Stomach (tissue), 9 donors: Measurements from ENCODE around the gene SDR9C7. TPM values are rescaled to one million over a fixed set of nuclear protein-coding genes. Genes with fewer than 3 reads are reported as not detected.

Source experiments
- DNase-seq, 2 donors: peaks; one replicate each; pipeline versions ENCODE4 v3.0.0 to v3.0.0-alpha.2; 2013 to 2019
- H3K27ac ChIP-seq, 5 donors: fragments of 200-600 bp in 4 of 5; sonication (generic) in 4 of 5; one replicate each; pipeline ENCODE4 v1.5.1; 2013 to 2019; ENCODE audit warnings: mild to moderate bottlenecking in 1 of 5, moderate library complexity in 1 of 5
- H3K27me3 ChIP-seq, 3 donors: fragments of 200-600 bp; sonication (generic); one replicate each; pipeline ENCODE4 v1.5.1; 2017 to 2019; ENCODE audit warnings: mixed run types in 1 of 3
- H3K36me3 ChIP-seq, 4 donors: fragments of 200-600 bp; sonication (generic); 1 replicate in 3 of 4; 2 replicates in 1 of 4; pipeline ENCODE4 v1.5.1; 2016 to 2019
- H3K4me1 ChIP-seq, 4 donors: fragments of 200-600 bp; sonication (generic); one replicate each; pipeline ENCODE4 v1.5.1; 2016 to 2019
- H3K4me3 ChIP-seq, 4 donors: fragments of 200-600 bp; sonication (generic) in 3 of 4; one replicate each; pipeline ENCODE4 v1.5.1; 2016 to 2019; ENCODE audit warnings: mild to moderate bottlenecking in 1 of 4
- H3K9me3 ChIP-seq, 4 donors: fragments of 200-600 bp; sonication (generic); one replicate each; pipeline ENCODE4 v1.5.1; 2016 to 2019
- EP300 ChIP-seq: sonication (generic); formaldehyde crosslinking; IDR thresholded peaks from one replicate; pipeline ENCODE4 v1.6.1; 2017; ENCODE audit warnings: antibody characterized with exemption
- POLR2A ChIP-seq, 4 donors: fragments of 450-650 bp; IDR thresholded peaks; one replicate each; pipeline ENCODE4 v1.6.1; 2016; ENCODE audit warnings: antibody characterized with exemption in 4 of 4, control low read depth in 2 of 4, mild to moderate bottlenecking in 1 of 4, moderate library complexity in 1 of 4
- POLR2AphosphoS5 ChIP-seq, 3 donors: sonication (generic); formaldehyde crosslinking; IDR thresholded peaks; one replicate each; pipeline ENCODE4 v1.6.1; 2016; ENCODE audit warnings: antibody characterized with exemption in 3 of 3
- WGBS, 5 donors: extraction: QIAGEN DNeasy Blood & Tissue Kit in 3 of 5; methylation state at CpG; one replicate each; pipeline versions ENCODE4 v1.1.5 to v1.1.7; 2013 to 2018; 5-methylcytosine and 5-hydroxymethylcytosine counted together
- intact Hi-C: fragments of 100-400 bp; cut with DNase I; formaldehyde crosslinking; loops from one replicate; pipeline ENCODE4 v1.15.1; 2023; ENCODE audit warnings: low total_unique reads
- polyA plus RNA-seq, 3 donors: library from polyadenylated mRNA; stranded (reverse); fragments of 200-250 nt; gene quantifications; one replicate each; pipeline ENCODE4 v1.2.3, GENCODE V29; 2013
- total RNA-seq, 5 donors: library from RNA; depleted of rRNA; stranded (reverse); fragments of >200 nt; gene quantifications; one replicate each; pipeline versions ENCODE4 v1.1.0 to v1.2.3, GENCODE V29; 2014 to 2016
- TF ChIP-seq, protein P1 (sequence below), 7 experiments: fragments of 450-650 bp in 4 of 7; fragments of 200-600 bp in 3 of 7; sonication (generic) in 3 of 7; IDR thresholded peaks; one replicate each; pipeline ENCODE4 v1.5.1; 2016 to 2019; ENCODE audit warnings: antibody characterized with exemption in 7 of 7, control low read depth in 2 of 7, mild to moderate bottlenecking in 1 of 7
- donor health status: healthy with polysubstance abuse.
- donor health status: Bipolar disorder and iron deficiency.
- donor health status: healthy.

Gene SDR9C7
- total and polyA plus RNA-seq, 8 donors = 0.50 TPM; not detected in 7

DNA sequence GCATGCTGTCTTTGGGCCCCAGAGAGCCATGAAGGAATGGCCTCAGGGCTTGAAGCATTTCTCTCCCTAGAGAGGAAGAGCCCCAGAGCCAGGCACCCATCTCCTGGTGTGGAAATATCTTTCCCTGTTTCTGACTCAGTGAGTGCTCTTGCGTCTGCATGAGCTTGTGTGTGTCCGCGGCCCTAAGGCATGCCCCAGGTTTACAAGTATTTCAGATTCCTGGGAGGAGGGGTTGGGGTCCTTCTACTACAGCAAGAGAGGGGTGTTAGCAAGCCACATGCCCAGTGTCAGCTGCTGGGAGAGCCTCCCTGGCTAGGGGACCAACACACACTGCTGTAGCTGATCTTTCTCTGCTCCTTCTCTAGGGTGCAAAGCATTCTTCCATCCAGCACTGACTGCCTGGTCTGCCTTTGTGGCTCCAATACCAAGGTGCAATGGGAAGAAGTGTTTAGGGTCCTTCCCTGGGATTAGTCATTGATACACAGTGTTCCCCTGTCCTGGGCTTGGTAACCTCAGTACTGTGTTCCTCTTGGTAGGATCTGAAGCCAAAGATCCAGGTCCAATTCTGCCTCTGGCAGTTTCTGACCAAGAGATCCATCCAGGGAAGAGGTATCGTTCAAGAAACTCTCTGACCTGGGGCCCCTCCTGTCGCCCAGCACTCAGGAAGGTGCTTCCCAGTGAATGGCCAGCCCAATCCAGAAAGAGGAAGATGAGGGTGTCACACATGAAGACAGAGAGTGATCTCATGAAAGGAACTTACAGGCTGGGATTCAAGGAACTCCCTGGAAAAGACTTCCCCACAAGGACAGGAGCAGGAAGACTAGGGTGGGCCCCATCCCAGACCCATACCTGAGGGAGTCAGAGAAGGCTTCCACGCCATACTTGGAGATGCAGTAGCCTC, 20.1 kb upstream of the SDR9C7 start:
- Histone ChIP-seq H3K4me3 (no peak overlapping the region), H3K4me1 (no peaks in the 10 kb centered on the region), H3K9me3 (peaks cover 3 to 19% (median 16%) of the 10 kb centered on the region in 4 donors), H3K36me3 (no peaks in the 10 kb centered on the region), H3K27ac (no peak overlapping the region), H3K27me3 (no peaks in the 10 kb centered on the region)
- no peak for DNase-seq
- intact Hi-C loops = no loop called here
- 85 to 92% (median 87%) methylated on average over 6 of the region's 6 CpGs for WGBS, 5 donors
- TF ChIP-seq POLR2AphosphoS5 (IDR thresholded peaks at IDR 0.05) (no peak), EP300 (no peak), POLR2A (IDR thresholded peaks at IDR 0.05) (no peak)
- TF ChIP-seq, protein P1, sequence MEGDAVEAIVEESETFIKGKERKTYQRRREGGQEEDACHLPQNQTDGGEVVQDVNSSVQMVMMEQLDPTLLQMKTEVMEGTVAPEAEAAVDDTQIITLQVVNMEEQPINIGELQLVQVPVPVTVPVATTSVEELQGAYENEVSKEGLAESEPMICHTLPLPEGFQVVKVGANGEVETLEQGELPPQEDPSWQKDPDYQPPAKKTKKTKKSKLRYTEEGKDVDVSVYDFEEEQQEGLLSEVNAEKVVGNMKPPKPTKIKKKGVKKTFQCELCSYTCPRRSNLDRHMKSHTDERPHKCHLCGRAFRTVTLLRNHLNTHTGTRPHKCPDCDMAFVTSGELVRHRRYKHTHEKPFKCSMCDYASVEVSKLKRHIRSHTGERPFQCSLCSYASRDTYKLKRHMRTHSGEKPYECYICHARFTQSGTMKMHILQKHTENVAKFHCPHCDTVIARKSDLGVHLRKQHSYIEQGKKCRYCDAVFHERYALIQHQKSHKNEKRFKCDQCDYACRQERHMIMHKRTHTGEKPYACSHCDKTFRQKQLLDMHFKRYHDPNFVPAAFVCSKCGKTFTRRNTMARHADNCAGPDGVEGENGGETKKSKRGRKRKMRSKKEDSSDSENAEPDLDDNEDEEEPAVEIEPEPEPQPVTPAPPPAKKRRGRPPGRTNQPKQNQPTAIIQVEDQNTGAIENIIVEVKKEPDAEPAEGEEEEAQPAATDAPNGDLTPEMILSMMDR (IDR thresholded peaks at IDR 0.05) = no peak

DNA sequence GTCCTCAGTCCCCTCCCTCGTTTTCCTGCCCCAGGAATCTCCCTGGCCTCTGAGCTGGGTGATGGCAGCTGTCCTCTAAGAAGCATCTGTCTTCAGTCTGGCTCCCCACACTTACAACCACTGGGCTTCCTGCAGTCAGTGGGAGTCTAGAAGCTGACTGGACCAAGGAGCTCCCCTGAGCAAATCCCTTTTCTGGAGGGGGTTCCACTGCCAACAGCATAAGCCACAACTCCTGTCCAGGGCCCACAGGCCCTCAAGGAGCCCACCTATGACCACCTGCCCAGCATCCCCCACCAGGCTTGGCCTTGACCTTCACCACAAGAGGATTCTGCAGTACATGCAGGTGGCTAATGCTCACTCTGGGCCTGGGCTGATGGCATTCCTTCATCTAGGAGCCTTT, 19.1 kb upstream of the SDR9C7 start:
- H3K27me3 ChIP-seq = no peaks in the 10 kb centered on the region
- no peak overlapping the region for H3K4me3 ChIP-seq
- H3K9me3 ChIP-seq = peaks cover under 1 to 9% (median 7%) of the 10 kb centered on the region in 4 donors
- H3K27ac ChIP-seq = no peak overlapping the region
- no peaks in the 10 kb centered on the region for H3K36me3 ChIP-seq
- H3K4me1 ChIP-seq = no peaks in the 10 kb centered on the region
- intact Hi-C loops = no loop called here
- no peak for TF ChIP-seq POLR2A (IDR thresholded peaks at IDR 0.05)
- no peak for TF ChIP-seq EP300
- TF ChIP-seq, protein P1 (IDR thresholded peaks at IDR 0.05) = no peak
- TF ChIP-seq POLR2AphosphoS5 (IDR thresholded peaks at IDR 0.05) = no peak
- 8 to 39% (median 10%) methylated on average over 1 of the region's 1 CpG for WGBS, 5 donors
- DNase-seq = no peak

DNA sequence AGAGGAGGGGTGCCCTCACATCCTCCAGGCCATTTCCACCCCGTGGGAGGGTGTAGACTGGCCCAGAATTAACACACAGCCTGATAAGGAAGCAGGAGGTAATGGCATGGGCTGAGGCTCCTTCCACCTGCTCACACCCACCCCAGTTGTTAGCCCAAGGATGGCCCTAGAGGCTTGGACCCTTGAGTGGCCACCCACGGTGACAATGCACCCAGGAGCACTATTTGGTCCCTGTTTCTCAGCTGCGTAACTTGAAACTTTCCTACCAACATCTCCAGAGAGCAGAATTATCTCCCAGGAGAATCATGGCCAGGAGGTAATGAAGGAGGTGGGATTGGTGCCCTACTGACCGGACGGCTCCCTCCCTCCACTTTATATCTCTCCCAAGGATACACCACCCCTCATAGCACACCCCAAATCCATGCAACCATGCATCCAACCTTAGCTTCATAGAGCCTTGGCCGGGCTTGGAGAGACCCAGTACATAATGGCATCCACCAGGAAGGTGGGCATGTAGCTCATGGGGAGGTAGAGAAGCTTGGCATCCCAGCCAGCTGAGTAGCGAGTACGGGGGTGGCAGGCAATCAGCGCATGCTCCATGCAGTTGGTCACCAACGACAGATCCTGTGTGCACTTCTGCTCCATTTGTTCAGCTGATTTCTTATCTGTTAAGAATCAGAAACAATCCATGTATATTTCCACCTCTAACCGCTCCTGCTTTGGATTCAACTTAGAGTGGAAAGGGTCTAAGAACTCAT, 17.6 kb upstream of the SDR9C7 start:
- Histone ChIP-seq H3K27ac (no peak overlapping the region), H3K27me3 (no peaks in the 10 kb centered on the region), H3K4me3 (no peak overlapping the region), H3K9me3 (no peaks in the 10 kb centered on the region), H3K4me1 (no peaks in the 10 kb centered on the region), H3K36me3 (no peaks in the 10 kb centered on the region)
- DNase-seq = no peak
- intact Hi-C loops = no loop called here
- WGBS, 5 donors = 83 to 85% (median 84%) methylated on average over 9 to 11 of the region's 11 CpGs
- TF ChIP-seq POLR2A (IDR thresholded peaks at IDR 0.05) (no peak), POLR2AphosphoS5 (IDR thresholded peaks at IDR 0.05) (no peak), EP300 (no peak)
- TF ChIP-seq, protein P1 (IDR thresholded peaks at IDR 0.05) = no peak

DNA sequence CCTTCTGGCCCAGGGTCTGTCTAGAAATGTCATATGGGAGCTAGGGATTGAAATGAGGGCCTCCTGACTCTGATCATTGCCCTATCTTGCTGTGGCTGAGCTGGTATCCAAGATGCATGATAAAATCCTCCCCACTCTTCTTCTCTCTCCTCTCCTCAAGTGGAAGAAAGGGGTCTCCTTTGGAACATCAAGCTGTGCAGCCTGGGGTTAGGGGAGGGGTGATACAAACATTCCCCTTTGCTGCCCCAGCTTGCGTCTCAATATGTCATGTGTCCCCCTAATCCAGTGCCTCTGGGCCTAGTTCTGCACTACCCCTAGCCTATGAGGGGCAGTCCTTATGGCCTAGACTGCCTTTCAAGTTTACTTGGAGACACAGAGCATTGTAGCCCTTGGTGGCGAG, 14.7 kb upstream of the SDR9C7 start:
- WGBS, 5 donors = 91 to 100% (median 97%) methylated on average over 2 of the region's 2 CpGs
- no peaks in the 10 kb centered on the region for H3K27me3 ChIP-seq
- no peak for TF ChIP-seq EP300
- no peak for TF ChIP-seq POLR2A (IDR thresholded peaks at IDR 0.05)
- TF ChIP-seq, protein P1 (IDR thresholded peaks at IDR 0.05) = no peak
- no peak for TF ChIP-seq POLR2AphosphoS5 (IDR thresholded peaks at IDR 0.05)
- H3K4me3 ChIP-seq = no peak overlapping the region
- no peak overlapping the region for H3K27ac ChIP-seq
- H3K9me3 ChIP-seq = no peaks in the 10 kb centered on the region
- intact Hi-C loops = no loop called here
- H3K4me1 ChIP-seq = no peaks in the 10 kb centered on the region
- no peaks in the 10 kb centered on the region for H3K36me3 ChIP-seq
- DNase-seq = no peak
